Esophagus (tissue), 2 donors: ENCODE measurements around the gene FIGN. TPM values are rescaled to one million over a fixed set of nuclear protein-coding genes. Genes with fewer than 3 reads are reported as not detected.

Source experiments
- H3K27ac ChIP-seq, 2 donors: one replicate each; pipeline ENCODE4 v1.5.1; 2013; ENCODE audit warnings: low read depth in 2 of 2, mild to moderate bottlenecking in 2 of 2, inconsistent platforms in 1 of 2, low read length in 1 of 2, moderate library complexity in 1 of 2
- H3K27me3 ChIP-seq, 2 donors: one replicate each; pipeline ENCODE4 v1.6.1; 2013; ENCODE audit warnings: low read length in 2 of 2, control low read depth in 1 of 2, mild to moderate bottlenecking in 1 of 2; ENCODE audit not compliant: insufficient read depth in 2 of 2, control insufficient read depth in 1 of 2
- H3K36me3 ChIP-seq, 2 donors: one replicate each; pipeline ENCODE4 v1.6.1; 2013; ENCODE audit warnings: low read length in 1 of 2; ENCODE audit not compliant: control insufficient read depth in 2 of 2, insufficient read depth in 2 of 2
- H3K4me1 ChIP-seq, 2 donors: one replicate each; pipeline ENCODE4 v1.6.1; 2013; ENCODE audit warnings: low read length in 1 of 2; ENCODE audit not compliant: control insufficient read depth in 2 of 2, insufficient read depth in 2 of 2
- H3K4me3 ChIP-seq, 2 donors: one replicate each; pipeline ENCODE4 v1.5.1; 2013; ENCODE audit warnings: low read length in 2 of 2, mild to moderate bottlenecking in 2 of 2, low read depth in 1 of 2, moderate library complexity in 1 of 2
- H3K9me3 ChIP-seq, 2 donors: one replicate each; pipeline ENCODE4 v1.6.1; 2013; ENCODE audit warnings: mild to moderate bottlenecking in 2 of 2, low read depth in 1 of 2, low read length in 1 of 2, moderate library complexity in 1 of 2; ENCODE audit not compliant: control insufficient read depth in 2 of 2, insufficient read depth in 1 of 2
- WGBS, 2 donors: extraction: QIAGEN DNeasy Blood & Tissue Kit; methylation state at CpG; one replicate each; pipeline ENCODE4 v1.1.7; 2013; 5-methylcytosine and 5-hydroxymethylcytosine counted together
- polyA plus RNA-seq, 2 donors: library from polyadenylated mRNA; stranded (reverse); fragments of 200-250 nt; gene quantifications; one replicate each; pipeline ENCODE4 v1.2.3, GENCODE V29; 2013
- donor health status: healthy with polysubstance abuse.
- donor health status: Bipolar disorder and iron deficiency.

Gene FIGN
- polyA plus RNA-seq, 2 donors, result 0.21 to 0.49 TPM

GRCh38 chr2:163767097-163767496, 31.3 kb upstream of the FIGN start:
- no peaks in the 10 kb centered on the region for H3K27me3 ChIP-seq
- H3K9me3 ChIP-seq, result no peaks in the 10 kb centered on the region
- H3K4me3 ChIP-seq, result no peak overlapping the region
- H3K27ac ChIP-seq, result no peak overlapping the region
- 89 to 93% methylated on average over 4 of the region's 4 CpGs for WGBS, 2 donors
- no peaks in the 10 kb centered on the region for H3K4me1 ChIP-seq
- H3K36me3 ChIP-seq, result no peaks in the 10 kb centered on the region

GRCh38 chr2:163764566-163764965, 28.8 kb upstream of the FIGN start:
- H3K27me3 ChIP-seq, result no peaks in the 10 kb centered on the region
- H3K36me3 ChIP-seq, result no peaks in the 10 kb centered on the region
- H3K9me3 ChIP-seq, result no peaks in the 10 kb centered on the region
- no peaks in the 10 kb centered on the region for H3K4me1 ChIP-seq
- H3K4me3 ChIP-seq, result no peak overlapping the region
- 81% methylated on average over 3 of the region's 3 CpGs for WGBS, 2 donors
- no peak overlapping the region for H3K27ac ChIP-seq

- Histone ChIP-seq H3K4me1 (no peaks in the 10 kb centered on the region), H3K36me3 (no peaks in the 10 kb centered on the region), H3K27ac (no peak overlapping the region), H3K4me3 (no peak overlapping the region), H3K9me3 (no peaks in the 10 kb centered on the region), H3K27me3 (no peaks in the 10 kb centered on the region)
- 56 to 62% methylated on average over 2 of the region's 2 CpGs for WGBS, 2 donors
These were observed 23.2 kb upstream of the FIGN start for GRCh38 chr2:163759013-163759412.

- Histone ChIP-seq H3K4me1 (no peaks in the 10 kb centered on the region), H3K9me3 (no peaks in the 10 kb centered on the region), H3K36me3 (no peaks in the 10 kb centered on the region), H3K27me3 (no peaks in the 10 kb centered on the region), H3K4me3 (no peak overlapping the region), H3K27ac (no peak overlapping the region)
- 38 to 63% methylated on average over 1 of the region's 1 CpG for WGBS, 2 donors
These were observed 22.0 kb upstream of the FIGN start for GRCh38 chr2:163757814-163758213.

- Histone ChIP-seq H3K4me3 (no peak overlapping the region), H3K9me3 (no peaks in the 10 kb centered on the region), H3K4me1 (no peaks in the 10 kb centered on the region), H3K36me3 (no peaks in the 10 kb centered on the region), H3K27me3 (no peaks in the 10 kb centered on the region), H3K27ac (no peak overlapping the region)
- WGBS, 2 donors, result 71% methylated on average over 4 of the region's 4 CpGs
These were observed 20.8 kb upstream of the FIGN start for GRCh38 chr2:163756588-163756987.

- 63 to 71% methylated on average over 2 of the region's 2 CpGs for WGBS, 2 donors
These were observed 19.6 kb upstream of the FIGN start for GRCh38 chr2:163755366-163755765.

GRCh38 chr2:163753726-163754125, 17.9 kb upstream of the FIGN start:
- no peaks in the 10 kb centered on the region for H3K9me3 ChIP-seq
- WGBS, 2 donors, result 32 to 39% methylated on average over 2 of the region's 2 CpGs
- no peaks in the 10 kb centered on the region for H3K27me3 ChIP-seq
- no peaks in the 10 kb centered on the region for H3K4me1 ChIP-seq
- H3K36me3 ChIP-seq, result no peaks in the 10 kb centered on the region
- no peak overlapping the region for H3K27ac ChIP-seq
- no peak overlapping the region for H3K4me3 ChIP-seq

More at GRCh38 chr2:163755366-163755765, 19.6 kb upstream of the FIGN start:
- H3K4me3 ChIP-seq, result no peak overlapping the region
- H3K36me3 ChIP-seq, result no peaks in the 10 kb centered on the region
- no peaks in the 10 kb centered on the region for H3K9me3 ChIP-seq
- no peaks in the 10 kb centered on the region for H3K27me3 ChIP-seq
- H3K4me1 ChIP-seq, result no peaks in the 10 kb centered on the region
- no peak overlapping the region for H3K27ac ChIP-seq

- Histone ChIP-seq H3K4me1 (no peaks in the 10 kb centered on the region), H3K9me3 (no peaks in the 10 kb centered on the region), H3K27me3 (no peaks in the 10 kb centered on the region), H3K36me3 (no peaks in the 10 kb centered on the region), H3K4me3 (no peak overlapping the region), H3K27ac (no peak overlapping the region)
- 55 to 79% methylated on average over 5 of the region's 5 CpGs for WGBS, 2 donors
These were observed 16.5 kb upstream of the FIGN start for GRCh38 chr2:163752267-163752666.

- Histone ChIP-seq H3K9me3 (no peaks in the 10 kb centered on the region), H3K4me3 (no peak overlapping the region), H3K27ac (no peak overlapping the region), H3K4me1 (no peaks in the 10 kb centered on the region), H3K36me3 (no peaks in the 10 kb centered on the region), H3K27me3 (no peaks in the 10 kb centered on the region)
These were observed 15.9 kb upstream of the FIGN start for GRCh38 chr2:163751696-163752095.

GRCh38 chr2:163748420-163748819, 12.6 kb upstream of the FIGN start:
- H3K27me3 ChIP-seq, result no peaks in the 10 kb centered on the region
- H3K9me3 ChIP-seq, result no peaks in the 10 kb centered on the region
- H3K4me1 ChIP-seq, result no peaks in the 10 kb centered on the region
- H3K27ac ChIP-seq, result no peak overlapping the region
- H3K36me3 ChIP-seq, result no peaks in the 10 kb centered on the region
- no peak overlapping the region for H3K4me3 ChIP-seq
